ENCODE data around the gene AGR2. TPM values are rescaled to one million over a fixed set of nuclear protein-coding genes. Genes with fewer than 3 reads are reported as not detected.

Gene AGR2
- total RNA-seq, 1 donor from 2014 or later: 1.2 TPM

GRCh38 chr7:16813232-16813616, 8.4 kb upstream of the AGR2 start:
- no peak for DNase-seq (ENCODE audit: low spot score)
- no peak for ATAC-seq

- DNase-seq (ENCODE audit: low spot score): no peak
- no peak for ATAC-seq
These were observed 7.9 kb upstream of the AGR2 start for GRCh38 chr7:16812542-16813231.

- ATAC-seq (no peak), DNase-seq (ENCODE audit: low spot score) (no peak)
These were observed 6.8 kb upstream of the AGR2 start for GRCh38 chr7:16811551-16811950.

GRCh38 chr7:16810573-16810972, 5.8 kb upstream of the AGR2 start:
- no peak for ATAC-seq
- no peak for DNase-seq (ENCODE audit: low spot score)

DNA sequence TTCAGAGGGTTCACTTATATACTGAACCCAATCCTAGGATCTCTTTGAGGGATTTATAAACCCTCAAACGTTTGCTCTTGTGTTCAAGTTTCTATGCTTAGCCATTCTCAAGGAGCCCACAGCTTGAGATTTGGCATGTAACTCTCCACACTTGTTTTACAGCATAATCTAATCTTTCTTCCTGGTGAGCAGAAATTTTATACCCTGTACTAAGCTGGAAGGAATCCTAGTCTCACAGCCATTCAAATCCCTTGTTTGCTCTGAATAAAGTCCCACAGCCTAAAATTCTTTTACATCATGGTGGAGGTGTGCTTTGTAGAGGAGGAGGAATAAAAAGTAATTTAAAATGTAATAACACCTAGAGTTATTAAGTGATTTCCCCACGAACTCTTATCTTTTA, 5.3 kb upstream of the AGR2 start:
- no peak for DNase-seq (ENCODE audit: low spot score)

DNA sequence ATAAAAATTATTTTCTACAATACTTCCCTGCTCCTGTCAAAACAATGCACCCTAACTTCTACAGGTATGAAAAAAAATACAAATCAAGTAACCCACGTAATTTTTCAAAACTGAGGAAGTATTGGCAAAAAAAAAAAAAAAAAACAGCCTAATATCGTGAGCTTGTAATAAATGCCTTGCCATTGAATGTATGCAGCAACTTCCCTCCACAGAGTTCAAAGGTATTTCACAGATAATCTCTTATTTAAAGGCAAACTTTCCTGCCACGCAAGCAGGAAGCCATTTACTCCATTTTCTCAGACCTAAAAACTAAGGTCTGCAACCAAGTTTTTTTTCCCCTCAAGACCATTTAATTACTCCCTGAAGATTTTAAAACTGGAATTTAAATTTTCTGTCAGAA, 642 bp upstream of the AGR2 start:
- ATAC-seq: no peak
- no peak for DNase-seq (ENCODE audit: low spot score)

More for the DNA sequence above, 5.3 kb upstream of the AGR2 start:
- no peak for ATAC-seq

DNA sequence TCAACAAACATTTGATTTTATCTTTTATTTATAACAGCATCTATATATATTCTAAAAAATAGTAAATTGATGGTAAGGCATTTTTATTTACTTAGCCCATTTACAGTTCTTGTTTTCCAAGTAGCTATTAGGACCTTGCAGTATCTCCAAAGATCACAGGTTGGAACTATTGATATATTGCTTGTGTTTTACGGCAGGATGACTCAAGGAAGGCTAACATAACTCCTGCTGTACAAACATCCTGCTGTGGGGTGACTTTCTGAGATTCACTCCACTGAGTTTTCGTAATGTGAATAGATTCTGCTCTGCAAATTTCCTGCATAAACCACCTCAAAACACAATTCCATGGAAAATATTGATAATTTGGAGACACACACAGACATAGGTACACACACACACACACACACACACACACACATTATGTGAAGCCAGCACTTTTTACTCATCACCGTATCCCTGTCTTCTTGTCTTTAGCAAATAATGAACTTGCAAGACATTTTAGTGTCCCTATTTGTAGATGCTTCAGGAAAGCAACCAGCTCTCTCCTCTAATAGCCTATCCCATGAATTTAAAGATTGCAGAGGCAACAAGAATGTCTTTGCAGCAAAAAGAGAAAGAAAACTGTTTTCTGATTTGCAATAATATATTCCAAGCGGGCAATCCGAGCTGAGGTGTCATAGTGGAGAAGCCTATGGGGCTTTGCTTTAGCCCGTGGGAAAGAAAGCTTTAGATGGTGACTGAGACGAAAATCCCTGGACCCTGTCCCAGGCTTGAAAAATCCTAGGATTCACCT, 722 bp downstream of the AGR2 start:
- DNase-seq (ENCODE audit: low spot score): no peak
- no peak for ATAC-seq

DNA sequence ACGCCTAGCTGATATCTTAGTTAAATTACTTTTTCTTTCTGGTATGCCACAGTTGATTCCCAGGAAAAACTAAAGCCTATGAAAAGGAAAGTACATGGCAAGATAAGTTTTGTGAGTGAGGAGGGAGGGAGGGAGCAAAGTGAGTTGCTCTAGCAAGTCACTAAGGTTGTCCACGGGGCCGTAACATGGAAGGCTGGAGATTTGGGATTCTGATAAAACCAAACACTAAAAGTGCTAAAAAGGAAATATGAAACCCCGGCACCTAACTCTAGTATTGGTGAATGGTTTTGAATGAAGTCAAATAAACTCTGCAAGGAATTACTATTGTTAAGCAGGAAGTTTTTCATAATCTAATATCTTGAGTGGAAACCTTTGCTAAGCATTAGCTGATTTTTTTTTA, 1.7 kb downstream of the AGR2 start:
- no peak for DNase-seq (ENCODE audit: low spot score)
- no peak for ATAC-seq

DNA sequence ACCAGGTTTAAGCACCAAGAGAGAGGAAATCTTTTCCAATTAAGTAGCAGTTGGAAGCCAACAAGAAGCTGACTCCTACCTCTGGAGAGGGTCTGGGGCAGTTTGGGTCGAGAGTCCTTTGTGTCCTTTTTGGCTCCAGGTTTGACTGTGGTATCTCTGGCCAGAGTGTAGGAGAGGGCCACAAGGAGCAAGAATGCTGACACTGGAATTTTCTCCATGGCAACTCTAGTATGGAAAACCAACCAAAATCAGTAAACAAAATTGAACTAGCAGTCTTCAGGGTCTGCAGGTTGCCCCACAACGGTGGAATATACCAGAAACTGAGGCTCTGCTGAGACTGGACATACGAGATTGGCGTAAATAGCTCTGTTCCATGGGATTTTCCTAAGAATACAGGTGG, 3.2 kb downstream of the AGR2 start:
- no peak for ATAC-seq
- no peak for DNase-seq (ENCODE audit: low spot score)

GRCh38 chr7:16801111-16801542, 3.7 kb downstream of the AGR2 start:
- ATAC-seq: peak; percentile 66
- DNase-seq (ENCODE audit: low spot score): no peak

GRCh38 chr7:16795624-16796023, 9.2 kb downstream of the AGR2 start:
- DNase-seq (ENCODE audit: low spot score) (no peak), ATAC-seq (no peak)

GRCh38 chr7:16794986-16795385, 9.8 kb downstream of the AGR2 start:
- ATAC-seq: no peak
- DNase-seq (ENCODE audit: low spot score): no peak

- no peak for DNase-seq (ENCODE audit: low spot score)
- ATAC-seq: no peak
These were observed 12.7 kb downstream of the AGR2 start for GRCh38 chr7:16791905-16792698.

DNA sequence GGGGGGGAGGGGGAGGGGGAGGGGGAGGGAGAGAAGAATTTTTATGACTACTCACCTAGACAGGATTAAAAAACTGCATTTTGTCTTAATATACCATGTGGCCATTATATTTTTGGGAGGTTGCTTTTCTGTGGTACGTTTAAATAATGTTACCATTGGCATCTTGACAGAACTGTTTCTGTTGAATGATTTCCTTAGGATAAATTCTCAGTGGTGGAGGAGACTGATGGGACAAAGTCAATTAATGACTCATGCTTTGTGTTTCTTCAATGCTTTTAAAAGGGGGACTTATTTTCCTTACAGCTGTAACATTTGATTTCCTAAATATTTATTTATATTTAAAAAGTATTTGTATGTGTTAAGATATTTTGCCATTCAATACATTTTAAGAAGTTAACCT, 13.7 kb downstream of the AGR2 start:
- ATAC-seq (no peak), DNase-seq (ENCODE audit: low spot score) (no peak)

- no peak for DNase-seq (ENCODE audit: low spot score)
- no peak for ATAC-seq
These were observed 17.7 kb downstream of the AGR2 start for GRCh38 chr7:16787127-16787526.

DNA sequence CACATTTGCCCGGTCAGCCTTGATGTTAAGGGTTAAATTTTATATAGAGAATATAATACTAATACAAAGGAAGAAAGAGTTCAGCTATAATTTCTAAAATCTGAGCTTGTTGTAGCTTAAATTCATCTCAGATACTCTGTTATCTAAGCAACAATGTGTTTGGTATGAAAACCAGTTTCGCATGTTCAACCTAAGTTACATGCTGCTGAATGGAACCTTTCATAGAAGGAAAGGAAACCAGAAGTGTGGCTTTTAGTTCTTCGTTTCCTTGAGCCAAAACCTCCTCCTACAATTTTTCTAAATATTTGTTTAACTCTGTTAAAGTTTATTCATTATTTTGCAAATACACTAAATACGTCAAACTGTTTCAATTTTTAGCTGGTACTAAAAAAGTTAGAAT, 18.5 kb downstream of the AGR2 start:
- DNase-seq (ENCODE audit: low spot score): no peak
- no peak for ATAC-seq

GRCh38 chr7:16785846-16786245, 19.0 kb downstream of the AGR2 start:
- no peak for DNase-seq (ENCODE audit: low spot score)
- ATAC-seq: no peak

- DNase-seq (ENCODE audit: low spot score): no peak
- no peak for ATAC-seq
These were observed 19.5 kb downstream of the AGR2 start for GRCh38 chr7:16785321-16785720.

DNA sequence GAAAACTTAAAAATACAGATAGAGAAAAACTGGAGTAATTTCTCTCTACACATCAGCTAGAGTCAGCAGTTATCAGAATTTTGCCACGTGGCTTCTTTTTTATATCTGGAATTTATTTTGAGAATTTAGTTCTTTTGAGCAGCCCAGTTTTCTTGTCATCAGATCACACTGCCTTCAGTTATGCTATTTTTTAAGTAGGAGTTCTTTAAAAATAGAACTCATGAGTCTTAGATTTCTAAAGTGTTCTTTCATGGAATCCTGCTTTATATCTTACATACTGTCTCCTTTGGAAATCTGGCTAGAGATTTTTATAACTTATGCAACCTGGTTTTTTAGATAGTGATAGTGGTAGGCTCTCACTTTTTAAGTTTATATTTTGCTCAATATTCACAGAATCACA, 24.2 kb downstream of the AGR2 start:
- ATAC-seq: no peak

GRCh38 chr7:16779051-16779450, 25.7 kb downstream of the AGR2 start:
- no peak for DNase-seq (ENCODE audit: low spot score)
- ATAC-seq: no peak

More for the DNA sequence above, 24.2 kb downstream of the AGR2 start:
- DNase-seq (ENCODE audit: low spot score): no peak

GRCh38 chr7:16778476-16778875, 26.3 kb downstream of the AGR2 start:
- DNase-seq (ENCODE audit: low spot score) (no peak), ATAC-seq (no peak)

- ATAC-seq: no peak
- DNase-seq (ENCODE audit: low spot score): no peak
These were observed 28.7 kb downstream of the AGR2 start for GRCh38 chr7:16776053-16776452.
